HepG2 (cell line): ENCODE measurements around the gene CTDNEP1. TPM values are rescaled to one million over a fixed set of nuclear protein-coding genes. Genes with fewer than 3 reads are reported as not detected.

ENCODE experiments used
- ATAC-seq: fragments of 200-7000 bp; cut with Tn5 transposase; 3 replicates; pipeline ENCODE4 v1.9.1; 2020; ENCODE audit warnings: mild to moderate bottlenecking, moderate library complexity
- BruUV-seq: library from RNA; stranded (reverse); fragments of 400-500 nt; replicated peaks from 2 replicates; lab custom pipeline; 2021; lab: Mats Ljungman, UMichigan
- CTCF ChIA-PET: fragments of 300-600 bp; formaldehyde crosslinking; extraction: SDS; loops from one replicate; lab custom pipeline; 2021; ENCODE audit warnings: low total read pairs, inconsistent platforms, low intra/inter-chr PET ratio; lab: Yijun Ruan, JAX
- POLR2A ChIA-PET: fragments of 350-600 bp; sonication (Branson Sonifier 250); formaldehyde crosslinking; loops from one replicate; lab custom pipeline; 2020; ENCODE audit warnings: antibody characterized with exemption, inconsistent platforms; lab: Yijun Ruan, JAX
- DNase-seq: peaks from one replicate; pipeline ENCODE4 v3.0.0-alpha.2; 2015; ENCODE audit warnings: low spot score
- FAIRE-seq: peaks from 3 replicates; lab custom pipeline; 2011; peaks lifted over from hg19 to GRCh38; lab: Jason Lieb, UNC
- H2AFZ ChIP-seq: one replicate; pipeline ENCODE4 v1.6.1; 2011; ENCODE audit warnings: low read length, inconsistent platforms
- H3K27ac ChIP-seq: fragments of 300-600 bp; 3 replicates; pipeline ENCODE4 v1.8.0; 2011; ENCODE audit warnings: mixed run types, mild to moderate bottlenecking, mixed read lengths, low read length, inconsistent platforms; ENCODE audit not compliant: insufficient read depth; ENCODE audit errors: extremely low read length
- H3K27me3 ChIP-seq, 2 experiments: fragments of 200-600 bp in 1 of 2; 2 replicates in 1 of 2; 3 replicates in 1 of 2; pipeline versions ENCODE4 v1.6.0 to v1.8.0; 2011; ENCODE audit warnings: low read length in 2 of 2, mild to moderate bottlenecking in 2 of 2, moderate library complexity in 2 of 2, inconsistent platforms in 1 of 2; ENCODE audit not compliant: insufficient read depth in 2 of 2, control insufficient read depth in 1 of 2
- H3K36me3 ChIP-seq, 2 experiments: fragments of 200-600 bp in 1 of 2; replicated peaks in 1 of 2; 2 replicates in 1 of 2; 3 replicates in 1 of 2; pipeline versions ENCODE4 v1.5.1 to v1.8.0; 2011; ENCODE audit warnings: low read length in 2 of 2, inconsistent platforms in 1 of 2; ENCODE audit not compliant: insufficient read depth in 2 of 2, control insufficient read depth in 1 of 2
- H3K4me1 ChIP-seq: 2 replicates; pipeline ENCODE4 v1.5.1; 2012; ENCODE audit warnings: low read length, inconsistent platforms; ENCODE audit not compliant: insufficient read depth
- H3K4me2 ChIP-seq: 2 replicates; pipeline ENCODE4 v1.6.0; 2011; ENCODE audit warnings: low read depth, low read length, inconsistent platforms
- H3K4me3 ChIP-seq, 3 experiments: fragments of 200-600 bp in 1 of 3; sonication (generic), shearing (Covaris generic) in 1 of 3; replicated peaks in 1 of 3; 2 replicates each; pipeline ENCODE4 v1.5.1; 2011 to 2016; ENCODE audit warnings: low read length in 3 of 3, inconsistent platforms in 2 of 3, low read depth in 2 of 3, mild to moderate bottlenecking in 2 of 3, control low read depth in 1 of 3, mixed read lengths in 1 of 3; ENCODE audit not compliant: insufficient read depth in 1 of 3
- H3K79me2 ChIP-seq: one replicate; pipeline ENCODE4 v1.6.1; 2011; ENCODE audit warnings: low read length, inconsistent platforms; ENCODE audit not compliant: insufficient read depth
- H3K9ac ChIP-seq: 2 replicates; pipeline ENCODE4 v1.6.0; 2011; ENCODE audit warnings: mild to moderate bottlenecking, low read depth, low read length, inconsistent platforms; ENCODE audit not compliant: insufficient read depth
- H3K9me3 ChIP-seq: 2 replicates; pipeline ENCODE4 v1.5.1; 2012; ENCODE audit warnings: mild to moderate bottlenecking, low read length
- H4K20me1 ChIP-seq: 2 replicates; pipeline ENCODE4 v1.6.0; 2011; ENCODE audit warnings: inconsistent platforms, mild to moderate bottlenecking, low read length, moderate library complexity; ENCODE audit not compliant: insufficient read depth
- AGO1 ChIP-seq: fragments of 200-400 bp; formaldehyde crosslinking; IDR thresholded peaks from 2 replicates; pipeline ENCODE4 v1.6.1; 2017; ENCODE audit warnings: mild to moderate bottlenecking, low read depth, low read length, moderate library complexity; ENCODE audit not compliant: poor library complexity, severe bottlenecking
- AGO2 ChIP-seq: fragments of 200-400 bp; formaldehyde crosslinking; optimal IDR thresholded peaks from 2 replicates; pipeline ENCODE3; 2017; ENCODE audit warnings: mild to moderate bottlenecking, low read depth, low read length, moderate library complexity
- CBX5 ChIP-seq: sonication (generic); formaldehyde crosslinking; IDR thresholded peaks from 2 replicates; pipeline ENCODE4 v1.4.0; 2020; ENCODE audit warnings: missing genetic modification reagents, borderline replicate concordance
- GTF2F1 ChIP-seq: fragments of 150-350 bp; IDR thresholded peaks from 2 replicates; pipeline ENCODE4 v1.6.1; 2014; ENCODE audit warnings: low read length
- MNT ChIP-seq: fragments of 450-650 bp; IDR thresholded peaks from 2 replicates; pipeline ENCODE4 v1.6.1; 2016
- TBX3 ChIP-seq: fragments of 450-650 bp; IDR thresholded peaks from 2 replicates; pipeline ENCODE4 v1.6.1; 2017; ENCODE audit warnings: antibody characterized with exemption, mild to moderate bottlenecking, inconsistent platforms, borderline replicate concordance
- XBP1 ChIP-seq: sonication (generic); formaldehyde crosslinking; IDR thresholded peaks from 2 replicates; pipeline ENCODE4 v1.5.0; 2020; ENCODE audit warnings: missing genetic modification reagents
- ZNF549 ChIP-seq: sonication (generic); formaldehyde crosslinking; IDR thresholded peaks from 2 replicates; pipeline ENCODE4 v1.5.0; 2020; ENCODE audit warnings: missing genetic modification reagents
- WGBS: methylation state at CpG from one replicate; pipeline ENCODE4 v1.1.6; 2017; ENCODE audit warnings: low lambda C conversion rate; 5-methylcytosine and 5-hydroxymethylcytosine counted together
- in situ Hi-C: cut with HindIII; loops from 2 replicates; pipeline ENCODE4 v1.10.0; 2017; ENCODE audit warnings: low pct_unique_long_range_greater_than_20kb; ENCODE audit not compliant: extremely low pct_ligation_motif_present
- intact Hi-C: fragments of 100-400 bp; cut with micrococcal nuclease; formaldehyde crosslinking; loops from one replicate; pipeline ENCODE4 v1.10.0; 2022; ENCODE audit not compliant: unreplicated experiment
- polyA plus RNA-seq, 8 experiments: library from polyadenylated mRNA; depleted of rRNA in 3 of 8; stranded (reverse) in 7 of 8; unstranded in 1 of 8; fragments of >200 nt; fragmentation: Illumina TruSeq in 4 of 8; extraction: Trizol in 4 of 8; gene quantifications; 2 replicates each; pipeline versions ENCODE4 v1.2.1 to v1.2.3, GENCODE V29; 2011 to 2016; ENCODE audit warnings: low read depth in 4 of 8, missing spikeins in 1 of 8, mixed read lengths in 1 of 8; ENCODE audit not compliant: insufficient read depth in 1 of 8
- total RNA-seq, 5 experiments: library from RNA; depleted of rRNA; stranded (reverse); fragments of >200 nt; fragmentation: Illumina TruSeq; extraction: Trizol; gene quantifications; 2 replicates each; pipeline ENCODE4 v1.2.3, GENCODE V29; 2016; ENCODE audit warnings: low read depth in 1 of 5

Gene CTDNEP1
- total and polyA plus RNA-seq, 2 of the 13 experiments (the other 11 are each of a cell fraction or from before 2014, with no cell fraction given), result 19.8 to 118 TPM

- no TSS peak for BruUV-seq
- no peaks in the 10 kb centered on the region for H3K27me3 ChIP-seq
- H3K4me1 ChIP-seq, result peaks cover 72% of the 10 kb centered on the region
- CTCF ChIA-PET, result no interaction called here
- POLR2A ChIA-PET, result no interaction called here
- no peak within 1 kb of the TSS for H3K27ac ChIP-seq
- ATAC-seq (no peak), FAIRE-seq (no peak), DNase-seq (no peak)
- no peaks in the 10 kb centered on the region for H3K36me3 ChIP-seq
- H3K79me2 ChIP-seq, result no peaks in the 10 kb centered on the region
- H3K4me3 ChIP-seq, result no peak within 1 kb of the TSS
- H3K9me3 ChIP-seq, result no peaks in the 10 kb centered on the region
- intact Hi-C loops, result no loop called here
- H2AFZ ChIP-seq, result no peak within 1 kb of the TSS
- H3K4me2 ChIP-seq, result no peak within 1 kb of the TSS
- no peak within 1 kb of the TSS for H3K9ac ChIP-seq
- TF ChIP-seq TBX3 (no peak), CBX5 (CRISPR knock-in tag) (no peak), MNT (no peak), AGO2 (peak; percentile 2), GTF2F1 (no peak), ZNF549 (CRISPR knock-in tag) (no peak), AGO1 (no peak), XBP1 (no peak)
- 96% methylated on average over 62 of the region's 64 CpGs for WGBS
- H4K20me1 ChIP-seq, result no peaks in the 10 kb centered on the region
- in situ Hi-C loops, result no loop called here
Observed at GRCh38 chr17:7262192-7262934, 10.8 kb upstream of the CTDNEP1 start, which contains the start of gene CLDN7. CLDN7 (minus strand) TSS chr17:7262478; CDS start chr17:7262043, 435 bp downstream.
